ENCODE data around the gene HDAC4.

DNA sequence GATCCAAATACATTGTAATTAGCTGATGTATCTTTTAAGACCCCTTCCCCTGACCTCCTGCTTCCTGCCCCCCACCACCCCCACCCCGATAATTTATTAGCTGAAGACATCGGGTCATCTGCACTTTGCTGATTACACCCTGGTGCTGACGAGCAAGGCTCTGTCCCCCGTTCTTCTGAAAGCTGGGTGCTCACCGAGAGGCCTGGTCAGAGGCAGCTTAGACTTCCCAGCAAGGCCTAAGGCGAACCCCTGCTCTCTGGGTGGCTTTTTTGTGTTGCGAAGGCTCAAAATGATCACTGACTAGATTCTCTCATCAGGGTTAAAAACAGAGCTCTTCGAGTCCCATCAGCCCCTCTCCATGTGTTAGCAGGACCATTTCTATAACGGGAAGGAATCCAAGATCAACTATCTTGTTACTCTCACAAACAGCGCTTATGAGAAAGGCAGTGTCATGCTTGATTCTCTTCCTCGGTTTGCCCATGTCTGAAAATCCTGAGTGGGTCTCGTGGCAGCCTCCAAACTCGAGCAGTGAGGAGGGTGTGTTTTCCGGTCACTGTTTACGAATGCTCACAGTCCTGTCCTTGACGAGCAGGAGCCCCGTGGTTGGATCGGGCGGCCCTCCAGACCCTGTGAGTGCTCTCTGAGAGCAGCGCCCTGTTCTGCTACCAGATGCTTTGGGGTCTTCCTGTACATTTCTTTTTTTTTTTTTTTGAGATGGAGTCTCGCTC is 201.6 kb downstream of the HDAC4 start:
- TF ChIP-seq, protein P1, sequence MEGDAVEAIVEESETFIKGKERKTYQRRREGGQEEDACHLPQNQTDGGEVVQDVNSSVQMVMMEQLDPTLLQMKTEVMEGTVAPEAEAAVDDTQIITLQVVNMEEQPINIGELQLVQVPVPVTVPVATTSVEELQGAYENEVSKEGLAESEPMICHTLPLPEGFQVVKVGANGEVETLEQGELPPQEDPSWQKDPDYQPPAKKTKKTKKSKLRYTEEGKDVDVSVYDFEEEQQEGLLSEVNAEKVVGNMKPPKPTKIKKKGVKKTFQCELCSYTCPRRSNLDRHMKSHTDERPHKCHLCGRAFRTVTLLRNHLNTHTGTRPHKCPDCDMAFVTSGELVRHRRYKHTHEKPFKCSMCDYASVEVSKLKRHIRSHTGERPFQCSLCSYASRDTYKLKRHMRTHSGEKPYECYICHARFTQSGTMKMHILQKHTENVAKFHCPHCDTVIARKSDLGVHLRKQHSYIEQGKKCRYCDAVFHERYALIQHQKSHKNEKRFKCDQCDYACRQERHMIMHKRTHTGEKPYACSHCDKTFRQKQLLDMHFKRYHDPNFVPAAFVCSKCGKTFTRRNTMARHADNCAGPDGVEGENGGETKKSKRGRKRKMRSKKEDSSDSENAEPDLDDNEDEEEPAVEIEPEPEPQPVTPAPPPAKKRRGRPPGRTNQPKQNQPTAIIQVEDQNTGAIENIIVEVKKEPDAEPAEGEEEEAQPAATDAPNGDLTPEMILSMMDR (IDR thresholded peaks at IDR 0.05; ENCODE audit: poor library complexity), result no peak
- TF ChIP-seq EZH2 (IDR thresholded peaks at IDR 0.05; ENCODE audit: borderline replicate concordance), result no peak
